Liver (tissue), 9 donors: Measurements from ENCODE around the gene XPNPEP1. TPM values are rescaled to one million over a fixed set of nuclear protein-coding genes. Genes with fewer than 3 reads are reported as not detected.

Source experiments
- DNase-seq: peaks from one replicate; pipeline ENCODE4 v3.0.0-alpha.2; 2017; ENCODE audit warnings: low spot score
- H3K27ac ChIP-seq, 2 donors: one replicate each; pipeline ENCODE4 v1.7.0; 2013; ENCODE audit warnings: inconsistent platforms in 2 of 2, low read length in 2 of 2, control low read depth in 1 of 2, low read depth in 1 of 2, mild to moderate bottlenecking in 1 of 2
- H3K27me3 ChIP-seq, 4 donors: one replicate each; pipeline versions ENCODE4 v1.6.1 to v1.7.0; 2013; ENCODE audit warnings: low read length in 3 of 4, inconsistent platforms in 1 of 4, mild to moderate bottlenecking in 1 of 4, moderate library complexity in 1 of 4; ENCODE audit not compliant: control insufficient read depth in 4 of 4, insufficient read depth in 4 of 4
- H3K36me3 ChIP-seq, 4 donors: one replicate each; pipeline versions ENCODE4 v1.6.1 to v1.7.0; 2013; ENCODE audit warnings: low read length in 3 of 4, mild to moderate bottlenecking in 3 of 4, low read depth in 1 of 4, moderate library complexity in 1 of 4; ENCODE audit not compliant: control insufficient read depth in 4 of 4, insufficient read depth in 3 of 4
- H3K4me1 ChIP-seq, 4 donors: one replicate each; pipeline versions ENCODE4 v1.6.1 to v1.7.0; 2013; ENCODE audit warnings: low read length in 3 of 4, mild to moderate bottlenecking in 3 of 4, moderate library complexity in 1 of 4; ENCODE audit not compliant: control insufficient read depth in 4 of 4, insufficient read depth in 4 of 4
- H3K4me3 ChIP-seq, 3 donors: one replicate each; pipeline versions ENCODE4 v1.6.1 to v1.7.0; 2013; ENCODE audit warnings: low read length in 3 of 3, control low read depth in 1 of 3, low read depth in 1 of 3, mild to moderate bottlenecking in 1 of 3
- H3K9ac ChIP-seq, 2 donors: one replicate each; pipeline ENCODE4 v1.7.0; 2013; ENCODE audit warnings: low read length in 2 of 2, mild to moderate bottlenecking in 2 of 2, moderate library complexity in 2 of 2, control low read depth in 1 of 2, low read depth in 1 of 2
- H3K9me3 ChIP-seq, 4 donors: one replicate each; pipeline versions ENCODE4 v1.6.1 to v1.7.0; 2013; ENCODE audit warnings: low read length in 3 of 4; ENCODE audit not compliant: control insufficient read depth in 4 of 4
- EGR1 ChIP-seq, 2 donors: IDR thresholded peaks; 2 replicates each; pipeline ENCODE4 v1.6.1; 2016 to 2018; ENCODE audit warnings: antibody characterized with exemption in 2 of 2, low read depth in 2 of 2
- FOXA1 ChIP-seq: IDR thresholded peaks from 2 replicates; pipeline ENCODE4 v1.6.1; 2016; ENCODE audit warnings: antibody characterized with exemption
- HNF4A ChIP-seq, 2 donors: conservative IDR thresholded peaks; 2 replicates each; pipeline ENCODE4 v1.6.1; 2016; ENCODE audit warnings: antibody characterized with exemption in 2 of 2, mild to moderate bottlenecking in 2 of 2
- NR2F2 ChIP-seq: IDR thresholded peaks from 2 replicates; pipeline ENCODE4 v1.6.1; 2016; ENCODE audit warnings: antibody characterized with exemption
- RAD21 ChIP-seq, 2 donors: IDR thresholded peaks; 2 replicates each; pipeline ENCODE4 v1.6.1; 2016; ENCODE audit warnings: antibody characterized with exemption in 2 of 2, mild to moderate bottlenecking in 2 of 2
- RXRA ChIP-seq, 2 donors: IDR thresholded peaks; 2 replicates each; pipeline ENCODE4 v1.6.1; 2017 to 2018; ENCODE audit warnings: antibody characterized with exemption in 2 of 2, mild to moderate bottlenecking in 1 of 2
- TAF1 ChIP-seq: conservative IDR thresholded peaks from 2 replicates; pipeline ENCODE4 v1.6.1; 2016; ENCODE audit warnings: antibody characterized with exemption, mild to moderate bottlenecking
- YY1 ChIP-seq: IDR thresholded peaks from 2 replicates; pipeline ENCODE4 v1.6.1; 2016; ENCODE audit warnings: antibody characterized with exemption, mild to moderate bottlenecking
- WGBS: extraction: QIAGEN DNeasy Blood & Tissue Kit; methylation state at CpG from one replicate; pipeline ENCODE4 v1.1.7; 2013; 5-methylcytosine and 5-hydroxymethylcytosine counted together
- polyA plus RNA-seq, 2 donors: library from polyadenylated mRNA; stranded (reverse) in 1 of 2; unstranded in 1 of 2; fragments of 200-250 nt in 1 of 2; fragments of >200 nt in 1 of 2; fragmentation: Nextera tagmentation in 1 of 2; extraction: Ambion mirVana in 1 of 2; gene quantifications; one replicate each; pipeline versions ENCODE4 v1.2.1 to v1.2.3, GENCODE V29; 2013 to 2015
- total RNA-seq, 2 donors: library from RNA; depleted of rRNA; stranded (reverse); fragments of >200 nt; gene quantifications; one replicate each; pipeline ENCODE4 v1.2.3, GENCODE V29; 2014
- TF ChIP-seq, protein P1 (sequence below): fragments of 150-350 bp; IDR thresholded peaks from 2 replicates; pipeline ENCODE4 v1.5.1; 2017; ENCODE audit warnings: improper control_type of control experiment, low read depth, low read length; ENCODE audit not compliant: missing input control
- TF ChIP-seq, protein P2 (sequence below): IDR thresholded peaks from 2 replicates; pipeline ENCODE4 v1.6.1; 2016; ENCODE audit warnings: antibody characterized with exemption
- TF ChIP-seq, protein P3 (sequence below): IDR thresholded peaks from 2 replicates; pipeline ENCODE4 v1.6.1; 2016; ENCODE audit warnings: antibody characterized with exemption
- TF ChIP-seq, protein P4 (sequence below): IDR thresholded peaks from 2 replicates; pipeline ENCODE4 v1.6.1; 2016; ENCODE audit warnings: antibody characterized with exemption
- TF ChIP-seq, protein P5 (sequence below): IDR thresholded peaks from 2 replicates; pipeline ENCODE4 v1.6.1; 2016; ENCODE audit warnings: antibody characterized with exemption, mild to moderate bottlenecking
- donor health status: healthy.
- donor health status: healthy.
- donor health status: healthy.
- donor health status: healthy.
- donor health status: healthy.

The XPNPEP1 gene
- total and polyA plus RNA-seq, 4 donors = 9.1 to 38.1 (median 27.3) TPM

DNA sequence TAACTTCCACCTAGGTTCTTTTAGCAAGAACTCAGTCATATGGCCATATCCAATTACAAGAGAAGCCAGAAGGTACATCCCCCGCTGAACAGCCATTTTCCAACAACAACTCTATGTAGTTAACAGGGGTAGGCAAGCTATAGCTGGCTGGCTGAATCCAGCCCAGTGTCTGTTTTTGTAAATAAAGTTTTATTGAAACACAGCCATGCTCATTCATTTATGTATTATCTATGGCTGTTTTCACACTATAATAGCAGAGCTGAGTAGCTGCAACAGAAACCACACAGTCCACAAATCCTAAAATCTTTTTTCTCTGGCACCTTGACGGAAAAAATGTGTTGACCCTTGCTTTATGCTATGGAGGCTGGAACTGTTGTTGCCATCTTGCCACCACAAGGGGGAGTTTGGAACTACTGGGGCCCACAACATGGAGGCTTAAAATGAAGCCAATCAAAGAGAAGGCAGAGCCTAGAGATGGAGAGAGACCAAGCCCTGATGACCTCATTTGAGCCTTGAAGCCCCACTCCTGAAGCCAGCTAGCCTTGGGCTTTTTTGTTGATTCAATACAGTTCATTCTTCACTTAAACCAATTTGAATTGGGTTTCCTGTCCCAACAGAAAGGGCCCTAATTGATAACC, 33.3 kb upstream of the XPNPEP1 start:
- Histone ChIP-seq H3K36me3 (no peaks in the 10 kb centered on the region), H3K27ac (no peak overlapping the region), H3K9me3 (peaks cover 0 to 1% (median 0%) of the 10 kb centered on the region in 4 donors), H3K27me3 (no peaks in the 10 kb centered on the region), H3K9ac (no peak overlapping the region), H3K4me3 (no peak overlapping the region), H3K4me1 (no peaks in the 10 kb centered on the region)
- peak; percentile 27 for TF ChIP-seq YY1
- peak; percentile 60 to 80 for TF ChIP-seq RAD21 (IDR thresholded peaks at IDR 0.05)
- TF ChIP-seq, protein P1, sequence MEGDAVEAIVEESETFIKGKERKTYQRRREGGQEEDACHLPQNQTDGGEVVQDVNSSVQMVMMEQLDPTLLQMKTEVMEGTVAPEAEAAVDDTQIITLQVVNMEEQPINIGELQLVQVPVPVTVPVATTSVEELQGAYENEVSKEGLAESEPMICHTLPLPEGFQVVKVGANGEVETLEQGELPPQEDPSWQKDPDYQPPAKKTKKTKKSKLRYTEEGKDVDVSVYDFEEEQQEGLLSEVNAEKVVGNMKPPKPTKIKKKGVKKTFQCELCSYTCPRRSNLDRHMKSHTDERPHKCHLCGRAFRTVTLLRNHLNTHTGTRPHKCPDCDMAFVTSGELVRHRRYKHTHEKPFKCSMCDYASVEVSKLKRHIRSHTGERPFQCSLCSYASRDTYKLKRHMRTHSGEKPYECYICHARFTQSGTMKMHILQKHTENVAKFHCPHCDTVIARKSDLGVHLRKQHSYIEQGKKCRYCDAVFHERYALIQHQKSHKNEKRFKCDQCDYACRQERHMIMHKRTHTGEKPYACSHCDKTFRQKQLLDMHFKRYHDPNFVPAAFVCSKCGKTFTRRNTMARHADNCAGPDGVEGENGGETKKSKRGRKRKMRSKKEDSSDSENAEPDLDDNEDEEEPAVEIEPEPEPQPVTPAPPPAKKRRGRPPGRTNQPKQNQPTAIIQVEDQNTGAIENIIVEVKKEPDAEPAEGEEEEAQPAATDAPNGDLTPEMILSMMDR = peak; percentile 45
- no peak for TF ChIP-seq HNF4A (conservative IDR thresholded peaks at IDR 0.05)
- TF ChIP-seq RXRA (IDR thresholded peaks at IDR 0.05) = peak in 1 of 2 donors; percentile 9
- no peak for DNase-seq
- whole genome bisulfite sequencing = 92% methylated on average over 2 of the region's 2 CpGs

DNA sequence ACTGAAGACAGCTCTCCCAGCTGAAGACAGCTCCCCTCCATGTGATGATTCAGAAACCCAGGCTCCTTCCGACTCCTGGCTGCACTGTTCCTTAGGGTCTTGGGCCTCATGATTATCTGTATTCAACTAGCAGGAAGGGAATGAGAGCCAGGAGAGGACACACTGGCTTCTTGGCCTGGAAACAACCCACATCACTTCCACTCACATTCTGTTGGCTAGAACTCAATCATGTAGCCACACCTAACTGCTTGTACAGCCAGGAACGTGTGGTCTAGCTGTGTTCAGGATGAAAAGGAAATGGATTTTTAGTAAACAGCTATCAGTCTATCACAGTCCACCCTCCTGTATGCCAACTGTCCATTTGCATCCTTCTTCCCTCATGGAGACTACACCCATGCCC, 30.5 kb upstream of the XPNPEP1 start:
- TF ChIP-seq TAF1 = no peak
- TF ChIP-seq, protein P1 = no peak
- TF ChIP-seq, protein P2, sequence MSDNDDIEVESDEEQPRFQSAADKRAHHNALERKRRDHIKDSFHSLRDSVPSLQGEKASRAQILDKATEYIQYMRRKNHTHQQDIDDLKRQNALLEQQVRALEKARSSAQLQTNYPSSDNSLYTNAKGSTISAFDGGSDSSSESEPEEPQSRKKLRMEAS = no peak
- no peaks in the 10 kb centered on the region for H3K4me1 ChIP-seq
- H3K9me3 ChIP-seq = peaks cover 0 to 1% (median 0%) of the 10 kb centered on the region in 4 donors
- no peak overlapping the region for H3K9ac ChIP-seq
- H3K4me3 ChIP-seq = no peak overlapping the region
- WGBS = 74% methylated on average over 2 of the region's 2 CpGs
- H3K36me3 ChIP-seq = no peaks in the 10 kb centered on the region
- no peaks in the 10 kb centered on the region for H3K27me3 ChIP-seq
- no peak for DNase-seq
- no peak overlapping the region for H3K27ac ChIP-seq

DNA sequence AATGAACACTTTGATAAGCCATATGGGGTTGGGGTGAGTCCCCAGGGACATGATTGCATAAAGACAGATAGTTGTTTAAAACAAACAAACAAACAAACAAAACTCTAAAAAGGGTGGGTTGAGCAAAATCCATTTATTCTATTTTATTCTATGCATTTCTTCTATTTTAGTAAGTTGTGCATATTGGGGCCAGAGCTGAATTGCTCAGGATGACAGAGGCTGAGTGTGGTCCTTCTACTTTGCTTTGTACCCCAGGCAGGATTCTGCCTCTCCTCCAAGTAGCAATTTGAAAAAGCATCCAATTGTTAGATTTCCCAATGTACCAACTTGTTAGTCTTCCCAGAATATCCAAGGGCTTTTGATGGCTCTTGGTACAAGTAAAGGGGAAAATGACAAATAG, 29.2 kb upstream of the XPNPEP1 start:
- Histone ChIP-seq H3K4me3 (no peak overlapping the region), H3K9ac (no peak overlapping the region), H3K27ac (no peak overlapping the region), H3K4me1 (no peaks in the 10 kb centered on the region), H3K36me3 (no peaks in the 10 kb centered on the region), H3K9me3 (peaks cover 0 to 1% (median 0%) of the 10 kb centered on the region in 4 donors), H3K27me3 (no peaks in the 10 kb centered on the region)
- no peak for DNase-seq
- no peak for TF ChIP-seq FOXA1
- TF ChIP-seq RAD21 (IDR thresholded peaks at IDR 0.05) = no peak
- TF ChIP-seq, protein P1 = no peak
- TF ChIP-seq, protein P3, sequence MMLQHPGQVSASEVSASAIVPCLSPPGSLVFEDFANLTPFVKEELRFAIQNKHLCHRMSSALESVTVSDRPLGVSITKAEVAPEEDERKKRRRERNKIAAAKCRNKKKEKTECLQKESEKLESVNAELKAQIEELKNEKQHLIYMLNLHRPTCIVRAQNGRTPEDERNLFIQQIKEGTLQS = no peak
- no peak for TF ChIP-seq YY1
- no peak for TF ChIP-seq NR2F2
- no peak for TF ChIP-seq EGR1 (IDR thresholded peaks at IDR 0.05; ENCODE audit: low read depth in 2 of 2)
- TF ChIP-seq, protein P4, sequence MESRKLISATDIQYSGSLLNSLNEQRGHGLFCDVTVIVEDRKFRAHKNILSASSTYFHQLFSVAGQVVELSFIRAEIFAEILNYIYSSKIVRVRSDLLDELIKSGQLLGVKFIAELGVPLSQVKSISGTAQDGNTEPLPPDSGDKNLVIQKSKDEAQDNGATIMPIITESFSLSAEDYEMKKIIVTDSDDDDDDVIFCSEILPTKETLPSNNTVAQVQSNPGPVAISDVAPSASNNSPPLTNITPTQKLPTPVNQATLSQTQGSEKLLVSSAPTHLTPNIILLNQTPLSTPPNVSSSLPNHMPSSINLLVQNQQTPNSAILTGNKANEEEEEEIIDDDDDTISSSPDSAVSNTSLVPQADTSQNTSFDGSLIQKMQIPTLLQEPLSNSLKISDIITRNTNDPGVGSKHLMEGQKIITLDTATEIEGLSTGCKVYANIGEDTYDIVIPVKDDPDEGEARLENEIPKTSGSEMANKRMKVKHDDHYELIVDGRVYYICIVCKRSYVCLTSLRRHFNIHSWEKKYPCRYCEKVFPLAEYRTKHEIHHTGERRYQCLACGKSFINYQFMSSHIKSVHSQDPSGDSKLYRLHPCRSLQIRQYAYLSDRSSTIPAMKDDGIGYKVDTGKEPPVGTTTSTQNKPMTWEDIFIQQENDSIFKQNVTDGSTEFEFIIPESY = no peak
- TF ChIP-seq, protein P2 = no peak
- TF ChIP-seq, protein P5, sequence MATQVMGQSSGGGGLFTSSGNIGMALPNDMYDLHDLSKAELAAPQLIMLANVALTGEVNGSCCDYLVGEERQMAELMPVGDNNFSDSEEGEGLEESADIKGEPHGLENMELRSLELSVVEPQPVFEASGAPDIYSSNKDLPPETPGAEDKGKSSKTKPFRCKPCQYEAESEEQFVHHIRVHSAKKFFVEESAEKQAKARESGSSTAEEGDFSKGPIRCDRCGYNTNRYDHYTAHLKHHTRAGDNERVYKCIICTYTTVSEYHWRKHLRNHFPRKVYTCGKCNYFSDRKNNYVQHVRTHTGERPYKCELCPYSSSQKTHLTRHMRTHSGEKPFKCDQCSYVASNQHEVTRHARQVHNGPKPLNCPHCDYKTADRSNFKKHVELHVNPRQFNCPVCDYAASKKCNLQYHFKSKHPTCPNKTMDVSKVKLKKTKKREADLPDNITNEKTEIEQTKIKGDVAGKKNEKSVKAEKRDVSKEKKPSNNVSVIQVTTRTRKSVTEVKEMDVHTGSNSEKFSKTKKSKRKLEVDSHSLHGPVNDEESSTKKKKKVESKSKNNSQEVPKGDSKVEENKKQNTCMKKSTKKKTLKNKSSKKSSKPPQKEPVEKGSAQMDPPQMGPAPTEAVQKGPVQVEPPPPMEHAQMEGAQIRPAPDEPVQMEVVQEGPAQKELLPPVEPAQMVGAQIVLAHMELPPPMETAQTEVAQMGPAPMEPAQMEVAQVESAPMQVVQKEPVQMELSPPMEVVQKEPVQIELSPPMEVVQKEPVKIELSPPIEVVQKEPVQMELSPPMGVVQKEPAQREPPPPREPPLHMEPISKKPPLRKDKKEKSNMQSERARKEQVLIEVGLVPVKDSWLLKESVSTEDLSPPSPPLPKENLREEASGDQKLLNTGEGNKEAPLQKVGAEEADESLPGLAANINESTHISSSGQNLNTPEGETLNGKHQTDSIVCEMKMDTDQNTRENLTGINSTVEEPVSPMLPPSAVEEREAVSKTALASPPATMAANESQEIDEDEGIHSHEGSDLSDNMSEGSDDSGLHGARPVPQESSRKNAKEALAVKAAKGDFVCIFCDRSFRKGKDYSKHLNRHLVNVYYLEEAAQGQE = no peak
- TF ChIP-seq TAF1 = no peak
